WI38 (cell line): ENCODE results near the gene ZCCHC9.
"Not testable (repeated sequence)": the region's sequence is repeated elsewhere in the genome, so short reads cannot be mapped to it uniquely, and the experiment has no call there.

Experiments
- H3K4me3 ChIP-seq: 2 replicates; pipeline ENCODE4 v1.5.1; 2011; ENCODE audit warnings: low read depth, mild to moderate bottlenecking, control low read depth, low read length
- TF ChIP-seq, protein P1 (sequence below): IDR thresholded peaks from 2 replicates; pipeline ENCODE4 v1.5.1; 2012; ENCODE audit warnings: low read depth, mild to moderate bottlenecking, control low read depth, low read length

The ZCCHC9 gene

DNA sequence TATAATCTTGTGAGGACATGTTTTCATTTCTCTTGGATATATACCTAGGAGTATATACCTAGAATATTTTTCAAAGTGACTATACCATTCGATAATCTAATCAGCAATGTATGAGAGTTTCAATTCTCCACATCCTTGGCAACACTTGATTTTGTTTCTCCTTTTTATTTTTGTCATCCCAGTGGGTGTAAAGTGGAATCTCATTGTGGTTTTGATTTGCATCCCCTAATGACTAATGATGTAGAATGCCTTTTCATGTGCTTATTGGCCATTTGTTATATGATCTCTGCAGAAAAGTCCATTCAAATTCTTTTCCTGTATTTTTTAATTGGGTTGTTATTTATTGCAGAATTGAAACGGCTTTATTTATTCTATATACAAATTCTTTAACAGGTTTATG is 15.2 kb downstream of the ZCCHC9 start:
- TF ChIP-seq, protein P1, sequence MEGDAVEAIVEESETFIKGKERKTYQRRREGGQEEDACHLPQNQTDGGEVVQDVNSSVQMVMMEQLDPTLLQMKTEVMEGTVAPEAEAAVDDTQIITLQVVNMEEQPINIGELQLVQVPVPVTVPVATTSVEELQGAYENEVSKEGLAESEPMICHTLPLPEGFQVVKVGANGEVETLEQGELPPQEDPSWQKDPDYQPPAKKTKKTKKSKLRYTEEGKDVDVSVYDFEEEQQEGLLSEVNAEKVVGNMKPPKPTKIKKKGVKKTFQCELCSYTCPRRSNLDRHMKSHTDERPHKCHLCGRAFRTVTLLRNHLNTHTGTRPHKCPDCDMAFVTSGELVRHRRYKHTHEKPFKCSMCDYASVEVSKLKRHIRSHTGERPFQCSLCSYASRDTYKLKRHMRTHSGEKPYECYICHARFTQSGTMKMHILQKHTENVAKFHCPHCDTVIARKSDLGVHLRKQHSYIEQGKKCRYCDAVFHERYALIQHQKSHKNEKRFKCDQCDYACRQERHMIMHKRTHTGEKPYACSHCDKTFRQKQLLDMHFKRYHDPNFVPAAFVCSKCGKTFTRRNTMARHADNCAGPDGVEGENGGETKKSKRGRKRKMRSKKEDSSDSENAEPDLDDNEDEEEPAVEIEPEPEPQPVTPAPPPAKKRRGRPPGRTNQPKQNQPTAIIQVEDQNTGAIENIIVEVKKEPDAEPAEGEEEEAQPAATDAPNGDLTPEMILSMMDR = no peak
- H3K4me3 ChIP-seq = no peak overlapping the region

DNA sequence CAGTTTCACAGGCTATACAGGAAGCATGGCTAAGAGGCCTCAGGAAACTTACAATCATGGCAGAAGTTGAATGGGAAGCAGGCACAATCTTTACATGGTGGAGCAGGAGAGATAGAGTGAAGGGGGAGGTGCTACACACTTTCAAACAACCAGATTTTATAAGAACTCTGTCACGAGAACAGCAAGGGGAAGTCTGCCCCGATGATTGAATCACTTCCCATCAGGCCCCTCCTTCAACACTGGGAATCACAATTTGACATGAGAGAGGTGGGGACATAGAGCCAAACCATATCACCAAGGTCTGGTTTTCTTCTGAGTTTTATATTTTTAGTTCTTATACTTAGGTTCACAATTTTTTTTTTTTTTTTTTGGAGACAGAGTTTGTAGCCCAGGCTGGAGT is 16.1 kb downstream of the ZCCHC9 start:
- TF ChIP-seq, protein P1 = no peak
- no peak overlapping the region for H3K4me3 ChIP-seq

DNA sequence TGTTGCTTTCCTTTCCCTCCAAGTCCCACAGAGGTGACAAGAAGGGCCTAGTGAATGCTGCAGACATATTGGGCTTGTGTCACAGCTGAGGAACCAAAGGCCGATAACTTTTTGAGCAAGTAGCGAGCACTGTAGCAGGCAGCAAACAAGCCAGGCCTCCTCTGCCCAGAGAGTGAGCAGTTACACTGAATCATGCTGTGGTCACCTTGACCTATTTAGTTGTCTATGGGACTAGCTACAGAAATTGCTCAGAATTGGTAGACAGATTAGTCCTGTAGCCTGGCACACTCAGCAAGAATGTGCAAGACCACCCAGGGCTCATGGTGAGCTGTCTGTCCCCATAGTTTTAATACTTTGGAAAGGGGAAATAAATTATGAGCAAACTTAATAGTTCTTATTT is 25.2 kb downstream of the ZCCHC9 start:
- no peak overlapping the region for H3K4me3 ChIP-seq
- TF ChIP-seq, protein P1 = no peak

DNA sequence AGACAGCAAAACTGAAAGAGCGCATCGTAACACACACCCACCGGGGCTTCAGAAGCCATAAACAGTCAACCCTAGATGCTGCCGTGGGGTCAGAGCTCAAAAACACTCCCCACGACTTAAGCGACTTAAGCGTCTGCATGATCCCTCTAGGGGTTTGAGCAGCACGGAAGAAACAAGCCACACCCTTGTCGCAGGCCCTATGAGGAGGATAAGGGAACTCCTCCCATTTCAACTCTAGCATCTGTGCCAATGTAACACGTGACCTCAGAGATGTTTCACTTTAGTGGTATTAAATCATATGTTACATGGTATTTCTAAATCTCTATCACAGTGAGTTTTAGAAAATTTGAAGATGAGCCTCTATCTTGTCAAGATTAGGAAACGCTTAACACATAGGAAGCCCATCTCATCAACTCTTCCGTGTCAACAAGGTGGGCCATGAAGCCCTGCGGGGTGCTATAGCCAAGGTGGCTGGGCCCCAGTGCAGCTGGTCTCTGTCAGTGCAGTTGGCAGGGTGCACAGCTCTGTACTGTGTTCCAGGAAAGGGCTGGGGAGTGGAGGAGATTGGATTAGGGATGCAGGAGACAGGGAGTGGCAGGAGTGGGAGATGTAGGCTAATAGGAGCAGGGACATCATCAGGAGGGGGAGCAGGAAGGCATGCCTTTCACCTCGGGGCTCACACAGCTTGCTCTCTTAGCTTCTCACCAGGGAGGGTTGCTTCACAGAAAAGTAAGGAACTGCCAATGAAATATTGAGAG is 33.1 kb downstream of the ZCCHC9 start:
- no peak overlapping the region for H3K4me3 ChIP-seq
- TF ChIP-seq, protein P1 = no peak

DNA sequence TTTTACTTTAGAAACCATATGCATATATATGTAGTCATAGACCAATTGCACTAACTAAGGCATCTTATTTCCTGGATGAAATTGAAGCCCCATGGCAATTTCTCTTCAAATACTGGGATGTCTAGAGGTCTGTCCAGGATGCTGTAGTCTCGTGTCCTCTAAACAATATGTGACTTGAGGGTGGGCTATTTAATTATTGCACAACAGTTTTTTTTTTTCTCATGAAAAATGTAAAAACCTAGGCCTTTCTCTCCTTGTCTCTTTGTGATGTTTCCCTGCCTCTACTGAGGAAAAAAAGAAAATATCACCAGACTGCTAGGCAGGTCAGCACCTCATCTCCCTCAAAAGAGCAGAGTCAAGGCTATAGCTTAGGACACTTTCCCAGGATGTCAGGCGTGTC is 34.6 kb downstream of the ZCCHC9 start:
- no peak overlapping the region for H3K4me3 ChIP-seq
- TF ChIP-seq, protein P1 = no peak

DNA sequence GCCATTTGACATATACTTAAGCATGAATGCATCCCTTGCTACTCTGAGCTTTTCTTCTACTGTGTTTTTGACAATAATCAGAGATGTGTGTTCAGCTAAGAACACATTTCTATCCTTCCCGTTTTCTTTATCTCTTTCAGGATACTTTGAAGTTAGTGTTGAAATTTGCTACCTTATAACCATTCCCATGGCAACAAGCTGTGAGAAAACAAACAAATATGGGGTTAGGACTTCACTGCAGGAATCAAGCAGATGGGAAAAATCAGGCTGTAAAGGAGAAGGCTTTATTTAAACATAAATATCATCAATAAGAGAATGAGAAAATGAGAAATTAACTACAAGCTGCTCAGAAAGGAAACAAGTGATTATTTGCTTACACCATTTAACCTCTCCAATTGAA is 35.2 kb downstream of the ZCCHC9 start:
- no peak overlapping the region for H3K4me3 ChIP-seq
- TF ChIP-seq, protein P1 = no peak

DNA sequence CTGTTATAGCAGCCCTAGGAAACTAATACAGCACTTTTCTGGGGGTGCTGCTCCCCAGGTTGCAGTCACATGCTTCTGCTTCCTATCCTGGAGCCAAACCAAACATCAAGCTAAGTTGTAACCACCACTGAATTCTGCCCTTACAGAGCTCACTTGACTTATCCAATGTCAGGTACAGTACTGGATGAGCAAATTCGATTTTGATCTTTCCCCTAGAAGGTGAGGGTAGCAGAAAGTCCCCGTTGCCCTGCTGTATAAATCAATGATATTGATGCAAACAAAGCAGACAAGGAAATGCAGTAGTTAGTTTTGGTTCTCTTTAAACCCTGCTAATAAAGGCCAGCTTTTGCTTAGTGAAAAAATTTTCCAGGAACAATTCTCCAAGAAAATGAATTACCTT is 36.4 kb downstream of the ZCCHC9 start:
- TF ChIP-seq, protein P1 = no peak
- no peak overlapping the region for H3K4me3 ChIP-seq

DNA sequence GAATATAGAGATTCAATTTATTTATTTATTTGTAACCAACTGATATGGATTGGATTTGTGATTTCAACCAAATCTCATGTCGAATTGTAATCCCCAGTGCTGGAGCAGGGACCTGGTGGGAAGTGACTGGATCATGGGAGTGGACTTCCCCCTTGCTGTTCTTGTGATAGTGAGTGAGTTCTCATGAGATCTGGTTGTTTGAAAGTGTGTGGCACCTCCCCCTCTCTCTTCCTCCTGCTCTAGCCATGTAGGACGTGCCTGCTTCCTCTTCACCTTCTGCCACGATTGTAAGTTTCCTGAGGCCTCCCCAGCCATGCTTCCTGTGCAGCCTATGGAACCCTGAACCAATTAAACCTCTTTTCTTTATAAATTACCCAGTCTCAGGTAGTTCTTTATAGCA is 36.8 kb downstream of the ZCCHC9 start:
- not testable (repeated sequence) for H3K4me3 ChIP-seq
